Measurements from ENCODE around the gene ENOX1.

The ENOX1 gene

GRCh38 chr13:43265028-43265427 lies 521.7 kb downstream of the ENOX1 start:
- H3K9me3 ChIP-seq (ENCODE audit: control insufficient read depth, insufficient read depth, low read depth, low read length) = no peaks in the 10 kb centered on the region
- TF ChIP-seq ZSCAN18 (tag by site-specific recombination; IDR thresholded peaks at IDR 0.05) (no peak), ELK4 (IDR thresholded peaks at IDR 0.05; ENCODE audit: borderline replicate concordance, low read depth, low read length) (no peak), HIC1 (tag by site-specific recombination; IDR thresholded peaks at IDR 0.05) (no peak), BCL11A (tag by site-specific recombination; IDR thresholded peaks at IDR 0.05; ENCODE audit: low read depth) (no peak), EGR2 (tag by site-specific recombination; IDR thresholded peaks at IDR 0.05; ENCODE audit: low read depth) (no peak), ZSCAN16 (tag by site-specific recombination; IDR thresholded peaks at IDR 0.05) (no peak), GFI1B (tag by site-specific recombination; IDR thresholded peaks at IDR 0.05) (no peak), ZNF596 (tag by site-specific recombination; IDR thresholded peaks at IDR 0.05) (no peak), ZNF626 (tag by site-specific recombination; IDR thresholded peaks at IDR 0.05) (no peak), ZBTB26 (tag by site-specific recombination; optimal IDR thresholded peaks at IDR 0.05) (no peak), ZNF549 (tag by site-specific recombination; IDR thresholded peaks at IDR 0.05) (no peak), ZNF837 (tag by site-specific recombination; IDR thresholded peaks at IDR 0.05) (no peak), ZBTB10 (tag by site-specific recombination; IDR thresholded peaks at IDR 0.05) (no peak), ZNF302 (tag by site-specific recombination; IDR thresholded peaks at IDR 0.05; ENCODE audit: low read depth) (no peak), ZNF585B (tag by site-specific recombination; IDR thresholded peaks at IDR 0.05) (no peak), KLF16 (tag by site-specific recombination; IDR thresholded peaks at IDR 0.05) (no peak)
- ChIA-PET CTCF (no interaction called here), POLR2A (no interaction called here)
- H3K27ac ChIP-seq (ENCODE audit: extremely low read depth, low read depth, low read length) = no peak overlapping the region
- H3K36me3 ChIP-seq (ENCODE audit: control insufficient read depth in 2 of 2, insufficient read depth in 1 of 2, low read length in 2 of 2) = no peaks in the 10 kb centered on the region
- H3K4me1 ChIP-seq (ENCODE audit: control insufficient read depth, insufficient read depth, low read length) = 0 out of 2 replicates have a peak, but pooled peaks cover 3% of the 10 kb centered on the region
- no peak overlapping the region for H3K4me3 ChIP-seq (ENCODE audit: low read depth, low read length)

GRCh38 chr13:43264458-43264857 lies 522.3 kb downstream of the ENOX1 start:
- Histone ChIP-seq H3K4me3 (ENCODE audit: low read depth, low read length) (no peak overlapping the region), H3K4me1 (ENCODE audit: control insufficient read depth, insufficient read depth, low read length) (0 out of 2 replicates have a peak, but pooled peaks cover 3% of the 10 kb centered on the region), H3K9me3 (ENCODE audit: control insufficient read depth, insufficient read depth, low read depth, low read length) (no peaks in the 10 kb centered on the region), H3K36me3 (ENCODE audit: control insufficient read depth in 2 of 2, insufficient read depth in 1 of 2, low read length in 2 of 2) (no peaks in the 10 kb centered on the region), H3K27ac (ENCODE audit: extremely low read depth, low read depth, low read length) (no peak overlapping the region)
- ChIA-PET POLR2A (no interaction called here), CTCF (no interaction called here)
- TF ChIP-seq PRDM6 (tag by site-specific recombination; IDR thresholded peaks at IDR 0.05) (no peak), ZNF433 (tag by site-specific recombination; IDR thresholded peaks at IDR 0.05; ENCODE audit: low read depth) (no peak), ZNF155 (tag by site-specific recombination; IDR thresholded peaks at IDR 0.05) (no peak), BCL6B (tag by site-specific recombination; IDR thresholded peaks at IDR 0.05) (no peak), ZNF311 (tag by site-specific recombination; IDR thresholded peaks at IDR 0.05; ENCODE audit: borderline replicate concordance) (no peak), ZNF629 (tag by site-specific recombination; IDR thresholded peaks at IDR 0.05) (no peak), SP7 (tag by site-specific recombination; IDR thresholded peaks at IDR 0.05) (no peak)

All from HEK293 (cell line).